Lower leg skin (tissue), 4 donors: ENCODE measurements around the gene HVCN1. TPM values are rescaled to one million over a fixed set of nuclear protein-coding genes. Genes with fewer than 3 reads are reported as not detected.

ENCODE experiments used
- DNase-seq, 2 donors: peaks; one replicate each; pipeline ENCODE4 v3.0.0-alpha.2; 2019; ENCODE audit warnings: low spot score in 2 of 2
- H3K4me3 ChIP-seq: fragments of 200-600 bp; sonication (generic); 2 replicates; pipeline ENCODE4 v1.5.1; 2017; ENCODE audit warnings: mild to moderate bottlenecking, low read depth; ENCODE audit not compliant: poor library complexity, severe bottlenecking
- CTCF ChIP-seq, 3 donors: fragments of 450-650 bp; IDR thresholded peaks; one replicate each; pipeline ENCODE4 v1.5.1; 2016; ENCODE audit warnings: antibody characterized with exemption in 3 of 3, mild to moderate bottlenecking in 3 of 3, moderate library complexity in 2 of 3
- POLR2A ChIP-seq, 2 donors: fragments of 450-650 bp; IDR thresholded peaks; one replicate each; pipeline ENCODE4 v1.6.1; 2016 to 2017; ENCODE audit warnings: antibody characterized with exemption in 2 of 2, mild to moderate bottlenecking in 1 of 2, moderate library complexity in 1 of 2
- WGBS, 2 donors: methylation state at CpG; one replicate each; pipeline ENCODE4 v1.1.5; 2018; 5-methylcytosine and 5-hydroxymethylcytosine counted together
- intact Hi-C: fragments of 100-400 bp; cut with DNase I; formaldehyde crosslinking; loops from one replicate; pipeline ENCODE4 v1.15.0; 2023; ENCODE audit warnings: low total_unique reads
- total RNA-seq, 4 donors: library from RNA; depleted of rRNA; stranded (reverse); fragments of >200 nt; gene quantifications; one replicate each; pipeline ENCODE4 v1.1.0, GENCODE V29; 2016

The HVCN1 gene
- total RNA-seq, 4 donors from 2014 or later = 2.2 to 3.5 (median 3.3) TPM

DNA sequence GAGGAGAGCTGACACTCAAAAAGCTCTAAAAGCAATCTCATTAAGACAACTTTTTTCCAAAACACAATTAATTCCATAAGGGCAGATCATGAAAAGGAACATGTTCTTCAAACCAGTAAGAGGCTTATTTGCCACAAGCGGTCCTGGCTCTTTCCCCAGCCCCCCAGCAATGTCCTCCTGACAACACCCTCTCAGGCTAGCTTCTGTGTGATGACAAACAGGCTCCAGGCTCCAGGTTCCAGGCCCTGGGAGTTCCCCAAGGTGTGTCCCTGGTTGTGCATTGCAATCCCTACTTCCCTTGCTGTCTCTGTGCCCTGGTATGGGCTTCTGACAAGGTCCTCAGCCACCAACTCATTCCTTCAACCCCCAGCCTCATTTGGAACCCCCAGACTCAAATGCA lies 8.9 kb downstream of the HVCN1 start:
- TF ChIP-seq CTCF (IDR thresholded peaks at IDR 0.05) (no peak), POLR2A (IDR thresholded peaks at IDR 0.05) (no peak)
- no peak overlapping the region for H3K4me3 ChIP-seq
- DNase-seq = no peak
- WGBS, 2 donors = 19 to 38% methylated on average over 1 of the region's 1 CpG
- intact Hi-C loops = no loop called here

- DNase-seq = no peak
- TF ChIP-seq CTCF (IDR thresholded peaks at IDR 0.05) (no peak), POLR2A (IDR thresholded peaks at IDR 0.05) (no peak)
- intact Hi-C loops = no loop called here
- H3K4me3 ChIP-seq = no peak overlapping the region
- WGBS, 2 donors = 95% methylated on average over 11 of the region's 12 CpGs
Measured at GRCh38 chr12:110679201-110679600, 9.7 kb downstream of the HVCN1 start.

- H3K4me3 ChIP-seq = no peak overlapping the region
- DNase-seq = no peak
- intact Hi-C loops = no loop called here
- WGBS, 2 donors = 89 to 94% methylated on average over 4 of the region's 4 CpGs
- TF ChIP-seq POLR2A (IDR thresholded peaks at IDR 0.05) = no peak
- no peak for TF ChIP-seq CTCF (IDR thresholded peaks at IDR 0.05)
Measured at GRCh38 chr12:110677982-110678381, 10.9 kb downstream of the HVCN1 start.

GRCh38 chr12:110677206-110677911 lies 11.6 kb downstream of the HVCN1 start:
- TF ChIP-seq CTCF (IDR thresholded peaks at IDR 0.05) = no peak
- TF ChIP-seq POLR2A (IDR thresholded peaks at IDR 0.05) = no peak
- DNase-seq = no peak
- intact Hi-C loops = no loop called here
- H3K4me3 ChIP-seq = no peak overlapping the region
- 65 to 68% methylated on average over 5 of the region's 5 CpGs for WGBS, 2 donors

- TF ChIP-seq CTCF (IDR thresholded peaks at IDR 0.05) (no peak), POLR2A (IDR thresholded peaks at IDR 0.05) (no peak)
- DNase-seq = no peak
- H3K4me3 ChIP-seq = no peak overlapping the region
- 91 to 94% methylated on average over 4 of the region's 4 CpGs for WGBS, 2 donors
- intact Hi-C loops = no loop called here
Measured at GRCh38 chr12:110676171-110676570, 12.7 kb downstream of the HVCN1 start.
